Gastroesophageal sphincter (tissue), 4 donors: ENCODE measurements around the gene OBI1. TPM values are rescaled to one million over a fixed set of nuclear protein-coding genes. Genes with fewer than 3 reads are reported as not detected.

Experiments
- ATAC-seq: fragments of 150-250 bp; one replicate; pipeline ENCODE4 v1.9.1; 2016; ENCODE audit warnings: mild to moderate bottlenecking, moderate library complexity
- H3K27ac ChIP-seq, 4 donors: fragments of 200-600 bp; sonication (generic) in 3 of 4; 1 replicate in 3 of 4; 2 replicates in 1 of 4; pipeline ENCODE4 v1.5.1; 2016 to 2019
- H3K27me3 ChIP-seq: fragments of 200-600 bp; sonication (generic); one replicate; pipeline ENCODE4 v1.5.1; 2019
- H3K36me3 ChIP-seq, 2 donors: fragments of 200-600 bp; sonication (generic); one replicate each; pipeline ENCODE4 v1.5.1; 2019; ENCODE audit warnings: control low read depth in 1 of 2
- H3K4me1 ChIP-seq, 3 donors: fragments of 200-600 bp; sonication (generic); 1 replicate in 2 of 3; 2 replicates in 1 of 3; pipeline ENCODE4 v1.5.1; 2016 to 2019; ENCODE audit warnings: control low read depth in 2 of 3
- H3K4me3 ChIP-seq, 2 donors: fragments of 200-600 bp; sonication (generic); one replicate each; pipeline ENCODE4 v1.5.1; 2019; ENCODE audit warnings: mild to moderate bottlenecking in 1 of 2, moderate library complexity in 1 of 2
- H3K9me3 ChIP-seq, 3 donors: fragments of 200-600 bp; sonication (generic); one replicate each; pipeline ENCODE4 v1.5.1; 2017 to 2019; ENCODE audit warnings: control low read depth in 2 of 3
- EP300 ChIP-seq: sonication (generic); formaldehyde crosslinking; IDR thresholded peaks from one replicate; pipeline ENCODE4 v1.6.1; 2017; ENCODE audit warnings: antibody characterized with exemption, mild to moderate bottlenecking
- POLR2A ChIP-seq, 2 donors: fragments of 450-650 bp; IDR thresholded peaks; one replicate each; pipeline ENCODE4 v1.6.1; 2017; ENCODE audit warnings: antibody characterized with exemption in 2 of 2, mild to moderate bottlenecking in 2 of 2, moderate library complexity in 1 of 2
- POLR2AphosphoS5 ChIP-seq: sonication (generic); formaldehyde crosslinking; IDR thresholded peaks from one replicate; pipeline ENCODE4 v1.6.1; 2017; ENCODE audit warnings: antibody characterized with exemption
- WGBS, 2 donors: methylation state at CpG; one replicate each; pipeline ENCODE4 v1.1.5; 2018; ENCODE audit warnings: low coverage in 1 of 2; 5-methylcytosine and 5-hydroxymethylcytosine counted together
- total RNA-seq, 4 donors: library from RNA; depleted of rRNA; stranded (reverse); fragments of >200 nt; gene quantifications; one replicate each; pipeline ENCODE4 v1.1.0, GENCODE V29; 2016
- TF ChIP-seq, protein P1 (sequence below), 4 experiments: fragments of 200-600 bp in 2 of 4; fragments of 450-650 bp in 2 of 4; sonication (generic) in 1 of 4; IDR thresholded peaks; one replicate each; pipeline ENCODE4 v1.5.1; 2017 to 2019; ENCODE audit warnings: antibody characterized with exemption in 4 of 4, mild to moderate bottlenecking in 2 of 4, moderate library complexity in 2 of 4

OBI1 gene
- total RNA-seq, 4 donors from 2014 or later = 9.6 to 15.5 (median 10.7) TPM

DNA sequence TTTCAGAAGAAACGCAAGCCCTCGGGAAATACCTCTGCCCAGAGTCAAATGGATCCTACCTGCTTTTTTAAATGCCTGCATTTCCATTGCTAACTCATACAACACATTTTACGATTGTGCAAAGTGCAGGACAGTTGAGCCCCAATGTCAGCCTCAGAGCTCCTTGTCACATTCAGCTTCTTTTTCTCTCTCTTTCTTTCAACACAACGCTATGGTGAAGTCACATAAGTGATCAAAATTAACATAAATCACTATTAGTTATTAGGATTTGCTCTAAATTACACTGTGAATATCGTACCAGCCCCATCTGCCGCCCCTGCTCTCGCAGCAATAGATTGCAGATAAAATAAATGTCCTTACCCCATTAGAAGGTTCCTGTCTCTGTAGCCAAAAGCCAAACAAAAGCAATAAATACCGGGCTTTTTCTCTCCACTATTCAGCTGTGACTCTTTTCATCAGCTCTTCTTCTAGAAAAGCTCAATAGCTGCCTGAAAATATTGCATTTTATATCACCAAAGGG, 64.4 kb downstream of the OBI1 start:
- Histone ChIP-seq H3K36me3 (no peaks in the 10 kb centered on the region), H3K4me1 (peaks cover 0 to 19% (median 0%) of the 10 kb centered on the region in 3 donors), H3K27me3 (peaks cover 100% of the 10 kb centered on the region), H3K4me3 (no peak overlapping the region), H3K9me3 (no peaks in the 10 kb centered on the region), H3K27ac (no peak overlapping the region)
- 5 to 18% methylated on average over 8 of the region's 8 CpGs for WGBS, 2 donors
- TF ChIP-seq POLR2AphosphoS5 = no peak
- TF ChIP-seq, protein P1, sequence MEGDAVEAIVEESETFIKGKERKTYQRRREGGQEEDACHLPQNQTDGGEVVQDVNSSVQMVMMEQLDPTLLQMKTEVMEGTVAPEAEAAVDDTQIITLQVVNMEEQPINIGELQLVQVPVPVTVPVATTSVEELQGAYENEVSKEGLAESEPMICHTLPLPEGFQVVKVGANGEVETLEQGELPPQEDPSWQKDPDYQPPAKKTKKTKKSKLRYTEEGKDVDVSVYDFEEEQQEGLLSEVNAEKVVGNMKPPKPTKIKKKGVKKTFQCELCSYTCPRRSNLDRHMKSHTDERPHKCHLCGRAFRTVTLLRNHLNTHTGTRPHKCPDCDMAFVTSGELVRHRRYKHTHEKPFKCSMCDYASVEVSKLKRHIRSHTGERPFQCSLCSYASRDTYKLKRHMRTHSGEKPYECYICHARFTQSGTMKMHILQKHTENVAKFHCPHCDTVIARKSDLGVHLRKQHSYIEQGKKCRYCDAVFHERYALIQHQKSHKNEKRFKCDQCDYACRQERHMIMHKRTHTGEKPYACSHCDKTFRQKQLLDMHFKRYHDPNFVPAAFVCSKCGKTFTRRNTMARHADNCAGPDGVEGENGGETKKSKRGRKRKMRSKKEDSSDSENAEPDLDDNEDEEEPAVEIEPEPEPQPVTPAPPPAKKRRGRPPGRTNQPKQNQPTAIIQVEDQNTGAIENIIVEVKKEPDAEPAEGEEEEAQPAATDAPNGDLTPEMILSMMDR (IDR thresholded peaks at IDR 0.05) = no peak
- TF ChIP-seq POLR2A (IDR thresholded peaks at IDR 0.05) = no peak
- TF ChIP-seq EP300 = no peak
- no peak for ATAC-seq

DNA sequence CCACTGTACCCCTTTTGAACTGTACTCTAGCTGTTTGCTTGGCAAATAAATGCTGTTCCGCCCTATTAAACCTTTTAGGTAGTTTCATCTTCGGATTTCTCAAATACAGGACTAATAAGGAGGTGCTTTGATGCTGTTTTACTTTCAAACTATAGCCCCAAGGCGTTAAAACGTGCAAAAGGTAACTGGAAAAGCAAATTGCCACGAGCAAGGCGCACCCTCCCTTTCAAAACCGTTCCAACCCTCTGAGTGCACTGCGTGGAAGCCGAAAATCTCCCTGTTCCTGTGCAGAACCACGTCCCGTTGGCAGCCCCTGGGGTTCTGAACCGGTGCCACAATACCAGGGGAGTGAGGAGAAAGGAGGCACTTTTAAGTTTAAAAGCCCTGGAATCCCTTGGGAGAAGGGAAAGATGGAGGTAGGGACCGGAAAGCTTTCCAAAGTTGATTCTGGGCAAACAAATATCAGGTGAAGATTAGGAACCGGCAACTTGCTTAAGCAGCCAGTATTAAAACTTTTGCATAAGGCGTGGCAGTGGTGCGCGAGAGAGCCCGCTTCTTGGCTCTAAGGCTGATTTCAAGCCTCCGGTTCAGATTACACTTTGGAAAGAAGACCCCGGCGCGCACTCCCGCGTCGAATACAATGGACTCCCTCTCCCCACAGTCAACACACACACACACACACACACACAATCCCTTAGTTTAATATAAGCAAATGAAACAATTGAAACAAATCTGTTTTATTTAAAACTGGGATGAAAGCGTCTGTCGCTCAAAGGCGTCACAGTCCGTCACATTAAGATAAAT, 65.1 kb downstream of the OBI1 start:
- TF ChIP-seq POLR2A (IDR thresholded peaks at IDR 0.05) = no peak
- no peak for TF ChIP-seq EP300
- no peak for TF ChIP-seq POLR2AphosphoS5
- TF ChIP-seq, protein P1 (IDR thresholded peaks at IDR 0.05) = no peak
- no peak for ATAC-seq
- 10 to 11% methylated on average over 17 to 25 of the region's 29 CpGs for WGBS, 2 donors
- no peaks in the 10 kb centered on the region for H3K36me3 ChIP-seq
- H3K27me3 ChIP-seq = peaks cover 100% of the 10 kb centered on the region
- no peak overlapping the region for H3K4me3 ChIP-seq
- no peaks in the 10 kb centered on the region for H3K9me3 ChIP-seq
- no peak overlapping the region for H3K27ac ChIP-seq
- H3K4me1 ChIP-seq = peaks cover 0 to 19% (median 0%) of the 10 kb centered on the region in 3 donors

DNA sequence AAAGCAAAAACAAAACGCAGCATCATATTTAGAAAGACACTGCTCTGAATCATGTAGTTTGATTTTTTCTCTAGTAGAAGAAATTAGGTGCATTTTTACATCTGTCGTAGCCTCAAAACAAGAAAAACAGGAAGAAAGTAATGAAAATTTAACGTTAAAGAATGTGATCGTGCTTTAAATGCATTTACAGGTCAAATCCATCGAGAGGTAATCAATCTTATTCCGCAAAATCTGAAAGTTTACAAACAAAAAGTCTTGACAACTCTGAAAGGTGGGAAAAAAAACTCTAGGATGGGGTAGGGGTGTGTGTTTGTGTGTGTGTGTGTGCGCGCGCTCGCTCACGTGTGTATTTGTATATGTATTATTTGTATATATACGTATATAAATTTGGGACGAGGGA, 65.8 kb downstream of the OBI1 start:
- H3K4me1 ChIP-seq = peaks cover 0 to 19% (median 0%) of the 10 kb centered on the region in 3 donors
- no peak for ATAC-seq
- peaks cover 100% of the 10 kb centered on the region for H3K27me3 ChIP-seq
- H3K9me3 ChIP-seq = no peaks in the 10 kb centered on the region
- WGBS, 2 donors = 10 to 12% methylated on average over 13 of the region's 13 CpGs
- no peak for TF ChIP-seq POLR2A (IDR thresholded peaks at IDR 0.05)
- no peak for TF ChIP-seq EP300
- TF ChIP-seq, protein P1 (IDR thresholded peaks at IDR 0.05) = no peak
- no peak for TF ChIP-seq POLR2AphosphoS5
- no peak overlapping the region for H3K4me3 ChIP-seq
- H3K27ac ChIP-seq = no peak overlapping the region
- no peaks in the 10 kb centered on the region for H3K36me3 ChIP-seq

DNA sequence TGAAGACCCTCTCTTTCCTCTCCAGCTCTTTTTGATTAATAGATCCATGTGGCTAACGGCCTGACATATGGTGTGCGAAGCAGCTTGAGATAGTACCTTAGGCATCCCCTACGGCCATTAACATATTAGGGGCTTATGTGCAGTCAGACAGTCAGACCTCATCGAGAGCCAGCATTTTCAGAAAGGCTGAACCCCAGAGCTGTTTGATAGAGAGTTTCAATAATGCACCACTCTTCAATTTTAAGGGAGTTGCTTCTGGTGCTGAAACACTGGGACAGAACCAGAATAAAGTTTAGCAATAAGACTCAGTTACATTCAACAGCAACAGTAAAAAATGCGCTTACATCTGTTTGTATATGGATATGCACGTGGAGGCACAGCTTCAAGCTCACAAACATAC, 66.4 kb downstream of the OBI1 start:
- Histone ChIP-seq H3K9me3 (peaks cover 0 to 2% (median 0%) of the 10 kb centered on the region in 3 donors), H3K4me1 (peaks cover 0 to 20% (median 0%) of the 10 kb centered on the region in 3 donors), H3K27me3 (peaks cover 100% of the 10 kb centered on the region), H3K36me3 (no peaks in the 10 kb centered on the region), H3K27ac (no peak overlapping the region), H3K4me3 (no peak overlapping the region)
- WGBS, 2 donors = 0 to 5% methylated on average over 2 to 5 of the region's 6 CpGs
- no peak for TF ChIP-seq POLR2A (IDR thresholded peaks at IDR 0.05)
- no peak for ATAC-seq

DNA sequence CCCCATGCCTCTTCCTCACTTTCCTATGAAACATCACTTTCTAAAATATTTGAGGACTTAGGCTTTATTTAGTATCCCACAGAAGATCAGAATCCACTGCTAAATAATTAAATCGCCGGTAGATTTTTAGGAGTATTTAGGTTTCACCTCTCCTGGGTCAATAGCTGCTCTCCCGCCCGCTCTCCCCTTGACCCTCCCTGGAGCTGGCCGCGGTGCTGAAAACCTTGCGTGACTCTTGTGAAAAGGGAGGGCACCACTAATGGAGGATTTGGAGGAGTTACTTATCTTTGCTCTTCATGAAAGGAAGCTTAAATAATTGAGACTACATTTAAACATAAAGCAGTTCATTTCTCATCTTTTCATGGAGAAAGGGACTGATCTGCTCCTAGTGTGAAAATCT, 69.7 kb downstream of the OBI1 start:
- Histone ChIP-seq H3K36me3 (no peaks in the 10 kb centered on the region), H3K27me3 (peaks cover 100% of the 10 kb centered on the region), H3K4me1 (peaks cover 0 to 7% (median 0%) of the 10 kb centered on the region in 3 donors), H3K9me3 (peaks cover 0 to 4% (median 0%) of the 10 kb centered on the region in 3 donors), H3K27ac (no peak overlapping the region), H3K4me3 (no peak overlapping the region)
- ATAC-seq = no peak
- TF ChIP-seq POLR2A (IDR thresholded peaks at IDR 0.05) (no peak), POLR2AphosphoS5 (no peak)
- TF ChIP-seq, protein P1 (IDR thresholded peaks at IDR 0.05) = no peak
- WGBS, 2 donors = 4 to 9% methylated on average over 7 of the region's 7 CpGs
